HG02623 (cell line): ENCODE measurements around the gene SPATA6.
"Not testable (repeated sequence)": the region's sequence is repeated elsewhere in the genome, so short reads cannot be mapped to it uniquely, and the experiment has no call there.

Experiments
- ATAC-seq: cut with Tn5 transposase; IDR thresholded peaks from one replicate; pipeline ENCODE4 v1.9.1; 2021; ENCODE audit warnings: moderate library complexity; ENCODE audit not compliant: unreplicated experiment

The SPATA6 gene

DNA sequence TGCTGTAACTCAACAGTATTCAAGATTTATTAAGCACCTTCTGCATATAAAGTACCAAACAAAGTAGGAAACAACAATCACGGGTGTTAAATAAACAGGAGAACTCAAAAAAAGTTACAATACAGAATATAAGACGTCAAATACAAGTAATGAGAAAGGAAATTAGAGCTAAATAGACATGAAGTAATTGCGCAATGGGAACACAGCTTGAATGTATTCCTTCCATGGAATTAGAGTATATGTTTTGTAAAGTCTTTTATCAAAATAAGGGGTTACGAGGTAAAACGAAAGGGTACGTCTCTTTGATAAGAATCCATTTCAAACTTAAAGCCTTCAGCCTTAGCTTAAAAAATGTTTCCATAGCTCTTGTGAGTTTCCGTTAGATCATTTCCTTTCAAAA is 109.1 kb downstream of the SPATA6 start:
- no peak for ATAC-seq

DNA sequence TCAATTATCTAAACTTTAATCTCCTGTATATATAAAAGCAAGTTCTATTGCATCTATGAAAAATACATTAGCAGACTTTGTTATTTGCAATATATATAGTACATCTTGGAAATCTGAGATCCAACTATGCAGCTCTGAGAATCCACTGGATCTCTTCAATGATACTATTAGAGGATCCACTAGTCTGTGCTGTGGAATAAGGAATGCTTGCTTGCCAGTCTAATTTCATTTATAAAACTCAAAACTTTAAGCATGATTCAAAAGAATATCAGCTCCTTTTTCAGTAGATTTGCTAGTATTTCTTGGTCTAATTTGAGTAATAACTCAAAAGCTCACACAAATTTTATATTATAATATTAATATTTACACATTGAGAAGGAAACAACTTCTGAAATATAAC is 115.1 kb downstream of the SPATA6 start:
- ATAC-seq, result no peak

DNA sequence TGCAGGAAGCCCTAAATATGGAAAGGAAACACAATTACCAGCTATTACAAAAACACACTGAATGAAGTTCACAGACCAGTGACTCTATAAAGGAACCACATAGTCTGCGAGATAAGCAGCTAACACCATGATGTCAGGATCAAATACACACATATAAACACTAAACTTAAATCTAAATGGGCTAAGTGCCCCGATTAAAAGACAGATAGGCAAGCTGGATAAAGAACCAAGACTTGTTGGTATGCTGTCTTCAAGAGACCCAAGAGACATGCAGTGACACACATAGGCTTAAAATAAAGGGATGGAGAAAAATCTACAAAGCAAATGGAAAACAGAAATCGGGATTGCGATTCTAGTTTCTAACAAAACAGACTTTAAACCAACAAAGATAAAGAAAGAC is 127.6 kb downstream of the SPATA6 start:
- ATAC-seq, result no peak

DNA sequence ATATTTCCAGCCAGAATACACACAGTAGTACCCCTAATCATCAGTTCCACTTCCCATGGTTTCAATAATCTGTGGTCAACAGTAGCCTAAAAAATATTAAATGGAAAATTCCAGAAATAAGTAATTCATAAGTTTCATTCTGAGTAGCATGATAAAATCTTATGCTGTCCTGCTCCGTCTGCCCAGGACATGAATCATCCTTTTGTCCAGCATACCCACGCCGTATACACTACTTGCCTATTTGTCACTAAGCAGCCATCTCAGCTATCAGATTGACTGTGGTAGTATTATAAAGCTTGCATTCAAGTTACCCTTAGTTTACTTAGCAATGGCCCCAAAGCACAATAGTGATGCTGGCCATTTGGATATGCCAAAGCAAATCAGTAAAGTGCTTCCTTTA is 130.8 kb downstream of the SPATA6 start:
- ATAC-seq, result no peak

DNA sequence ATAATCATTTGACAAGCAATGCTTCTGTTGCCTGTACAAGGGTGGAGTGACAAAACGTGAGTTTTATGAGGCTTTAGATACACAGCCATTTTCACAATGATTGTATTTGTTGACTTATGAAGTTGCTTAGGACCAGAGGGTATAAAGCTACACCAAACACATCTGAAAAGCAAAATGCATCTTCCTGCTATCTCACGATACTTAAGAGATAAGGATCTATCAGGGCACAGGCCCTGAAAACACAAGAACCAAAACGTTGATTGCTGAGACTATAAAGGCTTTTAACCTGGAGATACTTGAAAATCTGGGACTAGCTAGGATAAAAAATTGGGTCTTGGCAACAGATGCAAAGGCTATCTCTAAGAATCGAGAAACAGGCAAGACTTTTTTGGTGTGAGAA is 133.7 kb downstream of the SPATA6 start:
- no peak for ATAC-seq

DNA sequence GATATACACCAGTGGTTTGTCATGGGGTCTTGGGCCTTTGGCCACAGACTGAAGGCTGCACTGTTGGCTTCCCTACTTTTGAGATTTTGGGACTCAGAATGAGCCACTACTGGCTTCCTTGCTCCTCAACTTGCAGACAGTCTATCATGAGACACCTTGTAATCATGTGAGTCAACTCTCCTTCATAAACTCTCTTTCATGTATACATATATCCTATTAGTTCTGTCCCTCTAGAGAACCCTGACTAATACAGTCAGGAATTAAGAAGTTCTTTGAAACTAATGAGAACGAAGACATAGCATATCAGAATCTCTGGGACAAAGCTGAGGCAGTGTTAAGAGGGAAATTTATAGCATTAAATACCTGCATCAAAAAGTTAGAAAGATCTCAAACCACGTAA is 138.7 kb downstream of the SPATA6 start:
- ATAC-seq, result no peak

DNA sequence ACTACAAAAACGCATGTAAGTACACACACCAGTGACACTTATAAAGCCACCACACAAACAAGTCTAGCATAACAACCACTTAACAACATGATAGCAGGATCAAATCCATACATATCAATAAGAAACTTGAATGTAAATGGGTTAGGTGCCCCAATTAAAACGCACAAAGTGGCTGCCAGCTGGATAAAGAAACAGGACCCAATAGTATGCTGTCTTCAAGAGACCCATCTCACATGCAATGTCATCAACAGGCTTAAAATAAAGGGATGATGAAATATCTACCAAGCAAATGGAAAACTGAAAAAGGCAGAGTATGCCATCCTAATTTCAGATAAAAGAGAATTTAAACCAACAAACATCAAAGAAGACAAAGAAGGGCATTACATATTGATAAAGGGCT is 139.9 kb downstream of the SPATA6 start:
- no peak for ATAC-seq

DNA sequence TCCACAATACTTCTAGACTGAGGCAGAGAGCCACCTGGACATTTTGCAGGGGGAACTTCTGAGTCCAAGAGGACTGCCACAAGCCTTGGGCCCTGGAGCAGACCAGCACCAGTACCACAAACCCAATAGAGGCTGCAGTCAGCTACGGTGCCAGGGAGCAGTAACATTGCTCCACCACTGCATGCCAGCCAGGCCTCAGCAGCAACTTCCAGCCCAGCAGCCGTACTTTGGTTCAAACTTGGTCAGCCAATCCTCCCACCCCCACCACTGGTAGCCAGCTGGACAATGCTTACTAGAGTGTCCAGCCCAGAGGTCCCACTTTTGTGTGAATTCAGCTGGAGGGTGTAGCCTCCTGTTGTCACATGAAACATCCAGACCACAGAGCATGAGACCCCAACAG is 142.1 kb downstream of the SPATA6 start:
- ATAC-seq, result no peak

DNA sequence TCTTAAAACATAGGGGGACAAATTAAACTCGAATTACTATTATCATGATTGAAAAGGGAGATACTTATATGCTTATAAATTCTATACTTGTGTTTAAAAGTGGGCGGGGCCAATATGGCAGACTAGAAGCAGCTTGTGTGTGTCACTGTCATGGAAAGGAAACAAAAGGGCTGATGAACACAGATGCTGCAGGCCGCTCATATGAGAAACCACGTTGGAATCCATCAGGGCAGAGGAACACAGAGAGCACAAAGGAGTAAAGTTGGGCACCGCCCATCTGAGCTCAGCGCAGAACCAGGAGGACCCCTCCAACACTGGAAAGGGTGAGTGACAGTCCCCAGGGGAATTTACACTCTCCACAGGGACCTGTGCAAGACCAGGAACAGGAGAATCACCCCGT is 142.5 kb downstream of the SPATA6 start:
- ATAC-seq, result no peak

DNA sequence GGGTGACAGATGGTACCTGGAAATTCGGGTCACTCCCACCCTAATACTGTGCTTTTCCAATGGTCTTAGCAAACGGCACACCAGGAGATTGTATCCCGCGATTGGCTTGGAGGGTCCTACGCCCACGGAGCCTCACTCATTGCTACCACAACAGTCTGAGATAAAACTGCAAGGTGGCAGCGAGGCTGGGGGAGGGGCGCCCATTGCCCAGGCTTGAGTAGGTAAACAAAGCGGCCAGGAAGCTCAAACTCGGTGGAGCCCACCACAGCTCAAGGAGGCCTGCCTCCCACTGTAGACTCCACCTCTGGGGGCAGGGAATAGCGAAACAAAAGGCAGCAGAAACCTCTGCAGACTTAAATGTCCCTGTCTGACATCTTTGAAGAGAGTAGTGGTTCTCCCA is 160.2 kb downstream of the SPATA6 start:
- ATAC-seq, result not testable (repeated sequence)

DNA sequence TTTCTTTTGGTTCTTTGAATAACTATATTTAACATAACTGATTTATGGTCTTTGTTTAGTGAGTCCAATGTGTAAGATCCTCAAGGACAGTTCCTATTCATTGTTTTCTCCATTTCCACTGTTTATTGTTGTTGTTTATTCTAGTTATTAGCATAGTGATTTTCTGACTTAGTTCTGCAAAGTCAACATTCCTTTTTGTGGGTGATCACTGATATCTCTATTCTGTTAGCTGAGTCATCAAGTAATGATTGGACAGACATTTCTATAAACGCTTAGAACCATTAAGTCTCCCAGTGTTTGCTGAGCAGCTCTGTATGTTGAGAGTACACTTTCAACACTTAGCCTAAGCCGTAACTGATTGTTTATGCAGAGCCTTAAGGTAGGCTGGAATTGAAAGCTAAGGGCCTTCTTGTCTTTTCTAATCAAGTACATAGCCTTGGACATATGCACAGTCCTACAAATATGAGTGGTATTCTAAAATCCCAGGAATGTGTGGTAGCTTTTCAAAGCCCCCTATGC is 162.4 kb downstream of the SPATA6 start:
- ATAC-seq, result no peak

DNA sequence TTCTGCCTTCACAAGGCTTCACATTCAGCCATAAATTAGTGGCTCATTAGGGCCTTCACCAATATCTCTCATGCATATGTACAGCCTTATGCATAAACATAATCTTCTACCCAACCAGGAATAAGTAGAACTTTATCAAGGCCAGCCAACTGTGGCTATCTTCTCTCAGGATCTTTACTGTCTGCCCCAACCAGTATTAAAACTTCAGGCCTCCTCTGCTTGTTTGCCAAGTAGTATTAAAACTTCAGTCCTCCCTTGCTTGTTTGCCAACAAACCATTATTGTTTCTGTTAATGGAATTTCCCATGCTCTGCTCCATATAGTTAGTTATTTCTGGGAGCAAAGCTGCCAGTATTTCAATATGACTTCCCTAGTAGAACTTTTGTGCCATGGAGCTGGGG is 169.4 kb downstream of the SPATA6 start:
- no peak for ATAC-seq

DNA sequence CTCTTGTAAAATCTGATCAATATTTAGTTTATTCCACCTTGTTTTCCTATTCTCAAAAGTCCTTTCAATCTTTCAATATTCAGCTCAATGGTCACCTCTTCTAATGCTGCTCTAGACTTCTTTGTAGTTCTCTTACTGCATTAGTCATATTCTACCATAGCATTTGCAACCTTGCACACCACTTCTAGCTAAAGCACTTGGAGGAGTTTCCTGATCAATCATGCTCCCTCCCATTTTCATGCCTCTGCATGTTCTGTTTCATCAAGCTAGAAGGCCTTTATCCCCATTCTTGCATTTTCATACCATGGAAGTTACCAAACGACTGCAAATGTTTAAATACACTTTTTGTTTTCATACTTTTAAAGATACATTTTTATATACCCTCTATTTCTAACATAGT is 177.3 kb downstream of the SPATA6 start:
- no peak for ATAC-seq

DNA sequence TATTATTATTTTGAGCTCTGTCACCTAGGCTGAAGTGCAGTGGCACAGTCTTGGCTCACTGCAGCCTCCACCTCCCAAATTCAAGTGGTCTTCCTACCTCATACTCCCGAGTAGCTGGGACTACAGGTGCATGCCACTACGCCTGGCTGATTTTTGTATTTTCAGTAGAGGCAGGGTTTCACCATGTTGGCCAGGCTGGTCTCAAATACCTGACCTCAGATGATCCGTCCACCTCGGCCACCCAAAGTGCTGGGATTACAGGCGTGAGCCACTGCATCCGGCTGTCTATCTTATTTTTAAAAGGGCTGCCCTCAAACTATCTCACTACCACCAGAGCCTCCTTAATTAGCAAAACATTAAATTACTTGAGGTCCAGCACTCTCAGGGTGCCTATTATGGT is 177.9 kb downstream of the SPATA6 start:
- not testable (repeated sequence) for ATAC-seq

DNA sequence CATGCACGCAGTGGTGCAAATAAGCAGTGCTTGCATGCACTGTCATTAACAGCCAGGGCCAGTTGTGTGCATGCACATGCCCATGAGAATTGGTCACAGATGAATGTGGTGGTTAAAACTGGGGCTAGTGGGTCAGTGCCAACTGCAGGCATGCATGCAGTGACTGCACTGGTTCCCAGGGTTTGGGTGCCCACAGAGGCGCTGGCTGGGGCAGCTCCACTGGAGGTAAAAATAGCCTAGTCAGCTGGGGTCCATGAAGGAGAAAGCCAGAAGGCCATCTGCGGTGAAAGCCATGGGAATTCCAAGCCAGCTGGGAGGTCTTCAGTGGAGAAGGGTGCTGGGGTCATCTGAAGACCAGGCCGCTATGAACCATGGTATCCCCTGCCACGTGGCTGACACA is 179.3 kb downstream of the SPATA6 start:
- no peak for ATAC-seq

DNA sequence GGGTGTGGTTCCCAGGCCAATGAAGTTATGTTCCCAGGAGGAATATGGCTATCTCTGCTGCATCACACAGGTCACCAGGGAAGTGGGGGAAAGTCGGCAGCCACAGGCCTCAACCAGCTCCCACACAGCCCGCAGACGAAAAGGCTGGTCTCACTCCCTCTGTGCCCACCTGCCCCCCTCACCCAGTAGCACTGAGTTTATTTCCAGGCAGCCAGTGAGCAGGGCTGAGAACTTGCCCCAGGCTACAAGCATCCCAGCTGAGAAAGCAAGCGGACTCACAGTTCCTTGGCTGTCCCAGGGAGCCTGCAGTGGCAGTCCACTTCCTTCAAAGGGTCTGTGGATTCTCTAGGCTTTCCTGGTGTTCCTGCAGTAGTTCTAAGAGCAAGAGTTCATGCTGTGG is 180.6 kb downstream of the SPATA6 start:
- ATAC-seq, result no peak

DNA sequence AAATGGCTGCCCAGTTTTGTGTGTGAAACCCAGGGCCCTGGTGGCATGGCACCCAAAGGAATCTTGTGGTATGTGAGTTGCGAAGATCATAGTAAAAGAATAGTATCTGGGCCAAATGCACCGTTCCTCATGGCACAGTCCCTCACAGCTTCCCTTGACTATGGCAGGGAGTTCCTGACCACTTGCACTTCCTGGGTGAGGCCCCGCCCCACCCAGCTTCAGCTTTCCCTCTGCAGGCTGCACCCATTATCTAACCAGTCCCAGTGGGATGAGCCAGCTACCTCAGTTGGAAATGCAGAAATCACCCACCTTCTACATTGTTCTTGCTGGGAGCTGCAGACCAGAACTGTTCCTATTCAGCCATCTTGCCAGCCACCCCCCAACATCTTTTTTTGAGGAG is 186.5 kb downstream of the SPATA6 start:
- ATAC-seq, result no peak

DNA sequence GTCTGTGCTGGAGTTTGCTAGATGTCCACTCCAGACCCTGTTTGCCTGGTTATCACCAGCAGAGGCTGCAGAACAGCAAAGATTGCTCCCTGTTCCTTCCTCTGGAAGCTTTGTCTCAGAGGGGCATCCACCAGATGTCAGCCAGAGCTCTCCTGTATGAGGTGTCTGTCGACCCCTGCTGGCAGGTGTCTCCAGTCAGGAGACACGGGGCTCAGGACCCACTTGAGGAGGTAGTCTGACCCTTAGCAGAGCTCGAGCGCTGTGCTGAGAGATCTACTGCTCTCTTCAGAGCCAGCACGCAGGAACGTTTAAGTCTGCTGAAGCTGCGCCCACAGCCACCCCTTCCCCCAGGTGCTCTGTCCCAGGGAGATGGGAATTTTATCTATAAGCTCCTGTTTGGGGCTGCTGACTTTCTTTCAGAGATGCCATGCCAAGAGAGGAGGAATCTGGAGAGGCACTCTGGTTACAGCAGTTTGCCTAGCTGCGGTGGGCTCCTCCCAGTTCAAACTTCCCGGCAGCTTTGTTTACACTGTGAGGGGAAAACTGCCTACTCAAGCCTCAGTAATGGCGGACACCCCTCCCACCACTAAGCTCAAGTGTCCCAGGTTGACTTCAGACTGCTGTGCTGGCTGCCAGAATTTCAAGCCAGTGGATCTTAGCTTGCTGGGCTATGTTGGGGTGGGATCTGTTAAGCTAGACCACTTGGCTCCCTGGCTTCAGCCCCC is 187.1 kb downstream of the SPATA6 start:
- not testable (repeated sequence) for ATAC-seq

DNA sequence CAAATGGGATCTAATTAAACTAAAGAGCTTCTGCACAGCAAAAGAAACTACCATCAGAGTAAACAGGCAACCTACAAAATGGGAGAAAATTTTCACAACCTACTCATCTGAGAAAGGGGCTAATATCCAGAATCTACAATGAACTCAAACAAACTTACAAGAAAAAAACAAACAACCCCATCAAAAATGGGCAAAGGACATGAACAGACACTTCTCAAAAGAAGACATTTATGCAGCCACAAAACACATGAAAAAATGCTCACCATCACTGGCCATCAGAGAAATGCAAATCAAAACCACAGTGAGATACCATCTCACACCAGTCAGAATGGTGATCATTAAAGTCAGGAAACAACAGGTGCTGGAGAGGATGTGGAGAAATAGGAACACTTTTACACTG is 189.7 kb downstream of the SPATA6 start:
- not testable (repeated sequence) for ATAC-seq

DNA sequence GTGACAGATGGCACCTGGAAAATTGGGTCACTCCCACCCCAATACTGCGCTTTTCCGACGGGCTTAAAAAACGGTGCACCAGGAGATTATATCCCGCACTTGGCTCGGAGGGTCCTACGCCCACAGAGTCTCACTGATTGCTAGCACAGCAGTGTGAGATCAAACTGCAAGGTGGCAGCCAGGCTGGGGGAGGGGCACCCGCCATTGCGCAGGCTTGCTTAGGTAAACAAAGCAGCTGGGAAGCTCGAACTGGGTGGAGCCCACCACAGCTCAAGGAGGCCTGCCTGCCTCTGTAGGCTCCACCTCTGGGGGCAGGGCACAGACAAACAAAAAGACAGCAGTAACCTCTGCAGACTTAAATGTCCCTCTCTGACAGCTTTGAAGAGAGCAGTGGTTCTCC is 194.6 kb downstream of the SPATA6 start:
- not testable (repeated sequence) for ATAC-seq

DNA sequence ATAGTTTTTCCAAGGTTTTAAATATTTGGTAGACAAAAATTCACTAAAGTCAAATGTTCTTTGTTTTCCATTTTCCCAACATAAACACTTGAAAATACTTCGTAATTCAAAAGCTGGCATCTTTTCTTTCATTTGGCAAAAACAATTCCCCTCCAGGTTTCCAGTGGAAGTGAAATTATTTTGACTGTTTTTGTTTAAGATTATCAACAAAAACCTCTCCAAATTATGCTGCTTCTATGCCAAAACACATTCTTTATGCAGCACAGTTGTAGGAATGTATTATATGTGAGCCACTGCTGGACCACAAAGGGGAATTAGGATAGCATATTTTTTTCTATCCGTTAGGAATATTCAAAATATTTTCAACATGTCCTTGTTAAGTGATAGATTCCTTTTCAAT is 205.4 kb downstream of the SPATA6 start:
- no peak for ATAC-seq

DNA sequence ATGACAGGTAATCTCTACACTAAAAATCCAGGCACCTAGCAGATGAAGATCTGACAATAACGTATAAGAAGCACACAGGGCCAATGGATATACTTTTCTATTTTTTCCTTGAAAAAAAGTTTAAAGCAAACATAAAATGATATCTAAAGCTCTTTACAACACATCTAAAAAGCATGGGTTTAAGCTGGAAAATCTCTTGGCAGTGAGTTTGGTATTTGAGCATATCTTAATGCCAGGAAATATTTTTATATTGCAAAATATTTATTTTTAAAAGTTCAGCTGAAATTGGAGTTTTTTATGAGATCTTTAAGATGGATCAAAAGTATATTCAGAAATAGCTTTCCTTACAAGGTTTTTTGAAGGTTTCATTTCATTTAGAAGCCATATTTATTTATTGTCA is 209.0 kb downstream of the SPATA6 start:
- no peak for ATAC-seq

DNA sequence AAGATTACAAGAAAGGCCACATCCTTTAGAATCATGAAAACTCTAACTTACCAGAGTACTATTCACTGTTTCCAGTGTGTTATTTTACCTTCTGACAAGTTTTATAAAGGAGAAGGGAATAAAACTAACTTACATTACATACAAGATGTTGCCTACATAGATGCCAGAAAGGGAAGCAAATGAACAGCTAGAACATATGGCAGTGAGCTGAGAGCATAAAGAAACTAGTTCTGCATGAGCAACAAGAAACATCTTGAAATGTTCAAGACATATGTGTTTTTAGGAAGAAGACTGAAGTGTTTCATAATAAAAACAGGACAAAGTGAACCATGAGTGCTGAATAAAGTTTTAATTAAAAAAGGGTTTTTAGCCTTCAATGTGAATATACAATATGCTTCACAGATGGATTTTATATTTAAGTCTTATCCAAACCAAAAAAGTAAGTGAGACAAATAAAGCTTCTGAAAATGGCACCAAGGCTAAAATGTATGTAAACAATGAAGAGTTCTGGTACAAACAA is 210.1 kb downstream of the SPATA6 start:
- no peak for ATAC-seq
